Activated naive CD4-positive, alpha-beta T cell treated with anti-CD3 and anti-CD28 coated beads, Interleukin-2, amount 50 U/mL, for 72 hours (primary cell): ENCODE results near the gene RASAL3. TPM values are rescaled to one million over a fixed set of nuclear protein-coding genes. Genes with fewer than 3 reads are reported as not detected.

ENCODE experiments used
- ATAC-seq, 2 donors: fragments of 150-1000 bp; cut with Tn5 transposase; 2 replicates each; pipeline ENCODE4 v1.10.0; 2021; ENCODE audit warnings: mild to moderate bottlenecking in 2 of 2, moderate library complexity in 2 of 2
- DNase-seq, 2 donors: peaks; one replicate each; pipeline ENCODE4 v3.0.0; 2021 to 2022; ENCODE audit warnings: low spot score in 2 of 2
- H3K27ac Mint-ChIP-seq, 2 donors: one replicate each; pipeline ENCODE4 v1.8.0; 2022; ENCODE audit warnings: mild to moderate bottlenecking in 2 of 2, mixed read lengths in 2 of 2
- H3K36me3 Mint-ChIP-seq, 2 donors: one replicate each; pipeline ENCODE4 v1.8.0; 2022; ENCODE audit warnings: mixed read lengths in 2 of 2
- H3K9me3 Mint-ChIP-seq, 2 donors: one replicate each; pipeline ENCODE4 v1.8.0; 2022; ENCODE audit warnings: mixed read lengths in 2 of 2
- total RNA-seq, 2 donors: library from RNA; stranded (reverse); gene quantifications; one replicate each; pipeline ENCODE4 v1.2.3, GENCODE V29; 2022

Gene RASAL3
- total RNA-seq, 2 donors from 2014 or later, result 64.5 to 101 TPM

DNA sequence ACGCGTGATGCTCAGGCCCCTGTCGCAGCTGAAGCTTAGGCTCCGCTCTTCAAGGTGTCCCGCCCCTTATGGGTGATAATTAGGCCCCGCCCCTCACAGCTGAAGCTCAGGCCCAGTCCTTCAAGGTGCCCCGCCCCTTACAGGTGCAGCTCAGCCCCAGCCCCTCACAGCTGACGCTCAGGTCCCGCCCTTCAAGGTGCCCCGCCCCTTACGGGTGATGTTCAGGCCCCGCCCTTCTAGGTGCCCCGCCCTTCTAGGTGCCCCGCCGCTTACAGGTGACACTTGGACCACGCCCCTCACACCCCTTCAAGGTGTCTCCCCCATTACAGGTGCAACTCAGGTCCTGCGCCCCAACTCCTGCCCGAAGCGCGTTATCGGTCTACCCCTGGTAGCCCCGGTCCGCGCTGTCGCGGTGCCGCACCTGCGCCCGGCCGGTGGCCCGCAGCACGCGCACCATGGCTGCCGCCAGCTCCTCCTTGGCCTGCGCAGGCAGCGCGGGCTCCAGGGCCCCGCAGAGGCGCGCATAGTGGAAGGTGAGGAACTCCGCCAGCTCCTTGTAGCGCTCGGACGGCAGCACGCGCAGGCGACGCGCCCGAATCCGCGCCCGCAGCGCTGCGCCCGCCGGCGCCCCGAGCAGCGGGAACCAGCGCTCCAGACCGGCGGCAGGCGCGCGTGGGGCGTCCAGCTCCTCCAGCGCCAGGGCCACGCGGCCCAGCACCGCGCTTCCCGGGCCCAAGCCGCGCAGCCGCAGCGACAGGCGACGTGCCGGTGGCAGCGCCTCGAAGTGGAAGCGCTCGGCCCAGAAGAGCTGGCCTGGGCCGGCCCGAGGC lies 7.3 kb downstream of the RASAL3 start:
- Mint-ChIP-seq H3K27ac (no peak overlapping the region), H3K36me3 (peaks cover 18 to 36% of the 10 kb centered on the region in 2 donors), H3K9me3 (no peaks in the 10 kb centered on the region)
- DNase-seq (no peak), ATAC-seq (peak in 1 of 2 donors; percentile 49)

- ATAC-seq (no peak), DNase-seq (no peak)
- Mint-ChIP-seq H3K36me3 (peaks cover 12 to 37% of the 10 kb centered on the region in 2 donors), H3K27ac (peak overlapping the region in 1 of 2 donors; percentile 59), H3K9me3 (no peaks in the 10 kb centered on the region)
Measured at GRCh38 chr19:15456441-15456840, 7.9 kb downstream of the RASAL3 start.

GRCh38 chr19:15455996-15456395 lies 8.3 kb downstream of the RASAL3 start:
- no peaks in the 10 kb centered on the region for H3K9me3 Mint-ChIP-seq
- no peak for ATAC-seq
- H3K36me3 Mint-ChIP-seq, result peaks cover 12 to 42% of the 10 kb centered on the region in 2 donors
- no peak for DNase-seq
- peak overlapping the region in 1 of 2 donors; percentile 59 for H3K27ac Mint-ChIP-seq

DNA sequence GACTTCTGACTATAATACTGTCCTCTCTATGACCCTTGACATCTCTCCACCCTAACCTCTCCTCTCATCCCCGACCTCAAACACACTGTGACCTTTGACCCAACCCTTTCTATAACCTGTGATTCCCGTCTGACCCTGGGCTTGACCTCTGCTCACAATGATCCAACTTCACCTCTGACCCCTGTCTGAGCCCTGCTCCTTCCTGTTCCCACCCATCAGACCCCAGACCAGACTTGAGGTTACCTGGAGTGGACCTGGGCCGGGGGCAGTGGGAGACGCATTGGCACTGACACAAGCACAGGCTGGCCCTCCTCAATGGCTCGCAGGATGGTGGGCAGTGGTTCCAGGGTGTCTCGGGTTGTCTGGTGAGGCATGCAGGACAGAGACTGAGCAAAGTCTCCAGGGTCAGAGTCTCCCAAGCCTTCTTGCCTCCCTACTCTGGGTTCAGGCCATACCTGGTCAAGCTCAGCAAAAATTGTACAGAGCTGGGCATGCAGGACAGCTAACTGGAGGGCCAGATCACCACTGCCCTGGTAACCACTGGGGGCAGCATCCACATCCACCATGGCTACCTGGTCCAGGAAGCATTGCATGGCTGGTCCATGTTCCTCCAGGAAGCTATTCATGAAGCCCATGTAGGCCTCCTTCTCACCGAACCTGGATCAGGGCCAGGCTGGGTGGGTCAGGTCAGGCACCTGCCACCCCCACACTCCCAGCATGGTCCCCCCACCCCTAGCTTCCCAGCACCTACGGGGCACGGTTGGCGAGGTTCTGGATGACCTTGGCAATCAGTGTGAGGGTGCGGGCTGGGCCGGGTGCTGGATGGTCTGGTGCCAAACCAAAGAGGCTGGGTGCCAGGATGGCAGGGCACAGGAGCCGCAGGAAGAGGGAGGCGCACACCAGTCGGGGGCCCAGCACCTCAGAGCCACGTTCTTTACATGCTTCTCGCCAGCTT lies 10.2 kb downstream of the RASAL3 start:
- H3K9me3 Mint-ChIP-seq, result no peaks in the 10 kb centered on the region
- DNase-seq (no peak), ATAC-seq (no peak)
- peak overlapping the region; percentile 10 to 11 for H3K27ac Mint-ChIP-seq
- H3K36me3 Mint-ChIP-seq, result peaks cover 8 to 43% of the 10 kb centered on the region in 2 donors

GRCh38 chr19:15453091-15453578 lies 11.2 kb downstream of the RASAL3 start:
- peaks cover 8 to 42% of the 10 kb centered on the region in 2 donors for H3K36me3 Mint-ChIP-seq
- H3K9me3 Mint-ChIP-seq, result no peaks in the 10 kb centered on the region
- no peak for DNase-seq
- H3K27ac Mint-ChIP-seq, result peak overlapping the region; percentile 11 to 70
- ATAC-seq, result no peak

DNA sequence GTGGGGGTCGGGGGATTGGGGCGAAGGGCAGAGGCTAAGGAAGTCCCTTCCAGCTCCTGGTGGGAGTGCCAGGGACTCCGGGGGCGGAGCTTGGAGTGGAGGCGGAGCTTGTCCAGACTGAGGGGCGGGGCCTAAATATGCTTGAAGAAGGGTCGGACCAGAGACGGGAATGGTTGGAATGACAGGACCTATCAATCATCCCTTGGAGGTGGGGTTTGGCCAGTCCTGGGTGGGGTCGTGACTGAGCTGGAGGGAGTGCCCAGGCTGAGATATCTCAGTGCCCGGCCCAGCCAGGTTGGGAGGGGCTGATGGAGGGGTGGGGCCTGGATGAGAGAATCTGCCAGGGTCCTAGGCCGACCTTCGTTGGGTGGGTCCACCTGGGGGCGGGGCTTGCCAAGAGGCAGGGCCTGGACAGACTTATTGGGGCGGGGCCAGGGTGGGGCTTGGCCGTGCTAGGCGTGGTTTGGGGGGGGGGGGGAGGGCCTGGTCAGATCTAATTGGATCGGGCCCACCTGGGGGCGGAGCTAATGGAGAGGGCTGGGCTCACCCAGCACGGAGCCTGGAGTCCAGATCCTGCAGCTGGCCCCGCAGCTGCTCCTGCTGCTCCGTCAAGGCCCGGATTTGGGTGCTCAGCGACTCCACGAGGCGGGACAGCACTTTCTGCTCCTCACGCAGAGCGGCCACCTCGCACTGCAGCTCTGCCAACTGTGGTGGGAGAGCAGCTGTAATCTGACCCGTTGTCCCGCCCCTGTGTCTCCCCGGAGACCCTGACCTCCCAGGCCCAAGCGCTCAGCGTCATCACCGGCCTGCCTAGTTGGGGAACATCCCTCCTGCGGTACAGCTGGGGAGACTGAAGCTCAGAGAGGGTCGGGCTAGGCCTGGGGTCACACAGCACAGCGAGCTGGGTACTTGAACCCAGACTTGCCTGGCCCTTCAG lies 12.0 kb downstream of the RASAL3 start:
- ATAC-seq (no peak), DNase-seq (no peak)
- Mint-ChIP-seq H3K9me3 (no peaks in the 10 kb centered on the region), H3K36me3 (peaks cover 8 to 36% of the 10 kb centered on the region in 2 donors), H3K27ac (no peak overlapping the region)

- Mint-ChIP-seq H3K36me3 (peaks cover 8 to 30% of the 10 kb centered on the region in 2 donors), H3K27ac (peak overlapping the region; percentile 12 to 86), H3K9me3 (no peaks in the 10 kb centered on the region)
- ATAC-seq, result no peak
- no peak for DNase-seq
Measured at GRCh38 chr19:15450528-15450890, 13.8 kb downstream of the RASAL3 start.

DNA sequence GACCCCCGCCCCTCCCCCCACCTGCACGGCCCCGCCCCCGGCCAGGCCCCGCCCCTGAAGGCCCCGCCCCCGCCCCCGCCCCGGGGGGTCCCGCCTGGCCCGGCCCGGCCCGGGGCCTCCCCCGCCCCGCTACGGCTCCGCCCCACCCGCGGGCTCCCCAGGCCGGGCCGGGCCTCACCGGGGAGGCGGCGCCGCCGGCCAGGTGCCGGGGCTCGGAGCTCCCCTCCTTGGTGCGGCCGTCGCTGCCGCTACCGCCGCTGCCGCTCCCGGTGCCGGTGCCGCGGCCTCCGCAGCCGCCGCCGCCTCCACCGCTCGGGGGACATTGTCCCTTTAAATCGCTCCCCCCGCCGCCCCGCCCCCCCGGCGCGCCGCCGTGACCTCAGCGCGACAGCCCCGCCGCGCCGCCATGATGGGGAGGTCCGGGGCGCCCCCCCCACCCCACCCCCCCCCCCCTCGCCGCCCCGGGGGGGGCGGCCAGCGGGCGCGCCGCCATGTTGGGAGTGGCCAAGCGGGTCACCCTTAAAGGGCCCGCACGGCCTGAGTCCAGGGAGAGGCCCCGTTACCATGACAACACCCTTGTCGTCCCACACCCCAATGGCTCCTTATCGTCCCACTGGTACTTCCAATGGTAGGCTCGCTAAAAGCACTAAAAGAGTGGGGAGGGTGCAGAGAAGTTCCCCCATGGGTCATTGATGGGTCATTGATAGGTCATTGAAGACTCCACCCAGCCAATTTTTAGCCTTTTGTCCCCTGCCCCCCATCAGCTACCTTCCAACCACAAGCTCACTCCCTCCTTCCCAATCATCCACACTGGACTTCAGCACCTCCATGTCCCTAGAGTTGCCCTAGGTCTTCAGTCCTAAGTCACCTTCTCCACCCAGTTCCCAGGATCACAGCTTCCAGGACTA lies 14.5 kb downstream of the RASAL3 start, which contains the start of gene WIZ:
WIZ (minus strand) TSS at position 337 of the 908 bp plus-strand sequence. CDS start 1,649 bp downstream, outside the sequence.
- Mint-ChIP-seq H3K9me3 (no peaks in the 10 kb centered on the region), H3K36me3 (peaks cover 8 to 25% of the 10 kb centered on the region in 2 donors), H3K27ac (peak within 1 kb of the TSS; percentile 13 to 86)
- DNase-seq, result peak in 1 of 2 donors; percentile 81
- ATAC-seq, result peak; percentile 39 to 77

GRCh38 chr19:15448778-15449619 lies 15.3 kb downstream of the RASAL3 start:
- Mint-ChIP-seq H3K9me3 (no peaks in the 10 kb centered on the region), H3K27ac (peak overlapping the region; percentile 2 to 13)
- DNase-seq, result no peak

DNA sequence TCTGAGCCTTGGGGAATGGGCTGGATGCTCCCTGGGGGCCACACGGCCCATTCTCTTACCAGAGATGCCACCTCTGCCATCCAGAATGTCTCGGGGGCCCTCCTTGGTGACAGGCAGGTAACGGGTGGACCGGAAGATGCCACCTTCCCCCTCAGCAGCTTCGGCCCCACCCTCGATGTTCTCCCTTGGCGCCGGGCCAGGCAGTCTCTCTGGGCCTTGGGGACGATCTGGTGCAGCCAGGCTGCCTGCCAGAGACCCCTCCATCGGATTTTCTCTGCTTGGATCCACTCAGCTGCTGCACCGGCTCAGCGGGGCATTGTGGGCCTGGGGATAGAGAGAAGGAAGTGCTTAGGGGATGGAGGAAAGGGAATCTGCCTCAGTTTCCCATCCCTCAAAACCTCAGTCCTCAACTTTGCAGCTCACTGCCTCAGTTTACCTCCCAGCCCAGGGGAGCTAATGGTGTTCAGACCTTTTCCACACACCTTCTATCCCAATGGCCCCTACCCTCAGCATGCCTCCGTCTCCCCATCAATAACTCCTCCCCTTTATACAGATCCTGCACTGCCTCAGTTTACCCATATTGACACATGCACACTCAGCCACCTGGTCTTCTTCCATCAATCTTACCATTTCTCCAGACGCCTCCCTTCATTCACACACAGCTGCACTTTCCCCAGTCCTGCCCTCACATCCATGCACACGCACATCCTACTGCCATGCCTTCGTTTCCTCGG lies 16.1 kb downstream of the RASAL3 start:
- H3K9me3 Mint-ChIP-seq, result no peaks in the 10 kb centered on the region
- H3K36me3 Mint-ChIP-seq, result peaks cover 0 to 15% of the 10 kb centered on the region in 2 donors
- ATAC-seq, result no peak
- H3K27ac Mint-ChIP-seq, result peak overlapping the region; percentile 2 to 13
- DNase-seq, result no peak

More at GRCh38 chr19:15448778-15449619, 15.3 kb downstream of the RASAL3 start:
- peaks cover 6 to 21% of the 10 kb centered on the region in 2 donors for H3K36me3 Mint-ChIP-seq
- ATAC-seq, result no peak

DNA sequence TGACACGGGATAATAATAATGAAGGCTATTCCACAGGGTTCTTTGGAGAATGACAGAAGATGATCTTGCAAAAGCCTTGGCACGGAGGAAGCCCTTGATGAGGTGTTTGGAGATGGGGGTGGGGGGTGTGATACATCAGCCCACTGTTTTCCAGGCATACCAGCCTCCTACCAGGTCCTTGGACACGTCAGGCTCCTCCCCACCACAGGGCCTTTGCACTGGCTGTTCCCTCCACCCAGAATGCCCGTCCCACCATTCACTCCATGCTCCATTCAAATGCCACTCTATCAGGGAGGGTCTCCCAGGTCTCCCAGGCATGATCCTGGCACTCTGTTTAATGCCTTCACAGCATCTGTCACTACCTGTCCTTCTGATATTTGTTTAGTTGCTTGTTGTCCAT lies 17.3 kb downstream of the RASAL3 start:
- ATAC-seq (no peak), DNase-seq (no peak)
- H3K9me3 Mint-ChIP-seq, result no peaks in the 10 kb centered on the region
- H3K36me3 Mint-ChIP-seq, result peaks cover 0 to 15% of the 10 kb centered on the region in 2 donors
- no peak overlapping the region for H3K27ac Mint-ChIP-seq

- no peak for DNase-seq
- Mint-ChIP-seq H3K9me3 (no peaks in the 10 kb centered on the region), H3K27ac (no peak overlapping the region), H3K36me3 (peaks cover 0 to 8% of the 10 kb centered on the region in 2 donors)
- ATAC-seq, result no peak
Measured at GRCh38 chr19:15445807-15446376, 18.5 kb downstream of the RASAL3 start.

- ATAC-seq (no peak), DNase-seq (no peak)
- H3K36me3 Mint-ChIP-seq, result peaks cover 0 to under 1% of the 10 kb centered on the region in 2 donors
- H3K27ac Mint-ChIP-seq, result no peak overlapping the region
- no peaks in the 10 kb centered on the region for H3K9me3 Mint-ChIP-seq
Measured at GRCh38 chr19:15445227-15445605, 19.1 kb downstream of the RASAL3 start.
